ENCODE results near the gene SMARCE1.
A peak's percentile ranks its signal among the peaks of the same experiment; 100 is the strongest.

SMARCE1 gene

DNA sequence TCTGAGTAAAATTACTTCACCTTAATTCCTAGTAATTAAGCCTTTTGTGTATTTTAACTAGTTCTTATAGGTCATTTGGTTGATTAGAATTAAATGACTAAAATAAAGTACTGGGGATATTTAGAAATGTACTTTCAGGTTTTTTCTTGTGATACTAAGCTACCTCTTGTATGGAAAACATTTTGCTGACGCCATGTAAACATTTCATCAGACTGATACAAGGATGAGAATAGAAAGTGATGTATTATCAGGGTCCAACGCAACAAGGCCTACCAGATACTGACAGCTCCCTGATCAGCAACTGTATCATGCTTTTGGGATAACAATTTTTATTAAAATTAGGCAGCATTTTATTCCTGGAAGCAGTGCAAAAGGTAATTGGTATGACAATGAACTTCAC is 1.7 kb downstream of the SMARCE1 start:
- DNase-seq (ENCODE audit: low read depth in 2 of 2): no peak

DNA sequence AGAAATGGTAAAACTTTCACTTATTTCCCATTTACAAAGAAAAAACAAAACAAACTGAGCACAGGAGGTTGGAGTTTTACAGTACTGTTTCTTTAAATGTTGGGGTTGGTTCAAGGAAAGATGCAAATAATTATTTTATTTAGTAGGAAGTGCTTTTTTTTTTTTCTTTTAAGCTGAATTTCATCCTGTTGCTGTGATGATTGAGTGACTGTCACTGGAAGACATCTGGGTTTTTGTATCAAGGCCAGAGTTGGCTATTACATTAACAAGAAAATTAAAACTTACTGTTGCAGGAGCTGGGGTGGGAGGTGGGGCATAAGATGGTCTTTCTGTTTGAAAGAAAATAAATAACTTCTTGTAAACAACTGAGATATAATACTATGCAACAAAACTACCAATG is 2.3 kb downstream of the SMARCE1 start:
- no peak for DNase-seq (ENCODE audit: low read depth in 2 of 2)

DNA sequence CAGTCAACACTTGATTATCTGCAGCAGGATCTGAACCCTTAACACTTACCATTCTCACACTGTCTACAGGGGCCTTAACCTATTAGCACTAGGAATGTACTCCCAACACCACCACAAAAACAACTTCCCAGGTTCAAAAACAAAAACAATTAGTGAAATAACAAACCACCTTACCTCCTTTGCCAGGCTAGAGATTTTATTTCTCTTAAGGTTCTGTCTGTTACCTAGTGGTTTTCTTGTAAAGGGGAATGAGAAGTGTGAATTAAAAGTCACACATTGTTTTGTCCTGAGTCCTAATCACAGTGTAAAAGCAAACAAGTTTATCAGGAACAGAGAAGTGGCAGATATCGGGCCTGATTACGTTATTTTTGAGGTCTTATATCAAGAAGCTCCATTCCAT is 9.7 kb downstream of the SMARCE1 start:
- DNase-seq (ENCODE audit: low read depth in 2 of 2): no peak

GRCh38 chr17:40633871-40634270 is 13.7 kb downstream of the SMARCE1 start:
- DNase-seq (ENCODE audit: low read depth in 2 of 2): no peak

- DNase-seq (ENCODE audit: low read depth in 2 of 2): no peak
Observed at GRCh38 chr17:40632216-40632615, 15.4 kb downstream of the SMARCE1 start.

- DNase-seq (ENCODE audit: low read depth in 2 of 2): no peak
Observed at GRCh38 chr17:40629842-40630241, 17.8 kb downstream of the SMARCE1 start.

DNA sequence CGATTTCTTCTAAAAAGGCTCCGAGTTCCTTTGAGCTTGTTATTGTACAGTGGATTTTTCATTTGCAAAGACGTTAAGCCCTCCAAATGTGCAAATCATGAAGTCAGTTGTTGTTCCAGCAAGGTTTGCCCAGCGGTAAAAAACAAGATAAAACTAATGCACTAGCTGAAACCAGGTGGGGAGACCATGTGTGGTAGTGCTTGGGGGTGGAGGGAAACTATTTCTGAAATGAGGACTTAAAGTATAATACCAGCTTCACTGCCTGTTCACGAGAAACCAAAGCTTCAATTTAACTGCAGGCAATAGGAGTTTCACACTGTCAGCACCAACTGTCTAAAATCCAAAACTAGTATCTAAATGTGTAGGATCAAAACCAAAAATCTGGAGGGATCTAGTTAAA is 22.3 kb downstream of the SMARCE1 start:
- no peak for DNase-seq (ENCODE audit: low read depth in 2 of 2)

DNA sequence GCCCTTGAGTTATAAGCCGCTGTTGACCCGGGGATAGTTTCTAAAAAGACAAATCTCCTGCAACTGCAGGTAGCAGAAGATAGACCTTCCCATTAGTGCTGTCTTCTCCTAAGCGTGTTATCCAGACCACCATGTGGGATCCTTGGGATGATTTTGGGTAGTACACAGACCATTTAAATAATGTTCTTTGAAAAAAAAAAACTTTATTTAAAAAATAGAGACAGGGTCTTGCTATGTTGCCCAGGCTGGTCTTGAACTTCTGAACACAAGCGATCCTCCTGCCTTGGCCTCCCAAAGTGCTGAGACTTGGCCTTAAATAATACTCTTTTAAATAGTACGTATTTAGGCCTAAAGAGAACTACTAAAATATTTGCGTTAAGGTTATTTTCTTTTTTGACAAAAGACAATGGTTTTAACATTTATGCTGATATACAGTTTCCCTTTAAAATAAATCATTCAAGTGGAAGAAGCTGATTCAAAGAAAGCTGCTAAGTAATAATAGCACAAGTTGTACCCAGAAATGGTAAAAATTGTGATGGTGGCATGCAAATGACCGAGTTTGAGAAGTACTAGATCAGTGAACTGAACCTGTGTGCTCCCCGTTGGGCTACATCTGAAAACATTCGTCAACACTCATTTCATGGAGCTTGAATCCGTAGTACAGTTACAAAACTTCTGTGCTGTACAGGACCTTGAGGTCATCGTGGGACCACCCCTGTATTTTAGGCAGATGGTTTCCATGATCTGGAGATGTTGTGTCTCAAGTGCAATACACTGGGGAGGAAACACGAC is 24.0 kb downstream of the SMARCE1 start:
- no peak for DNase-seq (ENCODE audit: low read depth in 2 of 2)

DNA sequence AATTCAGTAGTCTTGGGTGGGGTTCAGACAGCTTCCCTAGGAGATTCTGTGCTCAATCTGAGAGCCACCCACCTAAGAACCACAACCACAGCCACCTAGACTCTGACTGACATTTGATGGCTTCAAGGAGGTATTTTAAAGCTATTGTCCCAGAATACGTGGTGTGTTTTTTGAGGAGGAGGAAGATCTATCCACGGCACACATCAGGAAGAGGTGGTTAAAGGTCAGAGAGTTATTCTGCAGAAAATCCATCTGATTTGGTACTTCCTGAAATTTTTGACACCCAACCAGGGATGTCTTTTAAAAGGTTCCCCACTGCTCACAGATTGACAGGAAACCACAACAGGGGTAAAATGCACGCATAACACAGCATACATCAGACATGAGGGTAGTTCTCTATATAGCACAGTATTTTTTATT is 25.1 kb downstream of the SMARCE1 start:
- DNase-seq (ENCODE audit: low read depth in 2 of 2): no peak

DNA sequence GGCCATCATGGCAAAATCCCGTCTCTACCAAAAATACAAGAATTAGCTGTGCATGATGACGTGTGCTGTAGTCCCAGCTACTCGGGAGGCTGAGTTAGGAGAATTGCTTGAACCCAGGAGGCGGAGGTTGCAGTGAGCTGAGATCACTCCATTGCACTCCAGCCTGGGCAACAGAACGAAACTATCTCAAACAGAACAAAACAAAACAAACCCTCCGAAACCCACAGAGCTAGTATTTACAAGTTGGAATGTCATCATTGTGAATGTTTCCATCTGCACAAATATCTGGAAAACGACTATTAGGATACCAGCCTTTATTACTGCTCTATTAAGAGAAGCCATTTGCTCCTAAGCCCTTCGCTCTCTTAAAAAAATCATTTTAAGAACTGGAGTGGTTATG is 26.0 kb downstream of the SMARCE1 start:
- no peak for DNase-seq (ENCODE audit: low read depth in 2 of 2)

DNA sequence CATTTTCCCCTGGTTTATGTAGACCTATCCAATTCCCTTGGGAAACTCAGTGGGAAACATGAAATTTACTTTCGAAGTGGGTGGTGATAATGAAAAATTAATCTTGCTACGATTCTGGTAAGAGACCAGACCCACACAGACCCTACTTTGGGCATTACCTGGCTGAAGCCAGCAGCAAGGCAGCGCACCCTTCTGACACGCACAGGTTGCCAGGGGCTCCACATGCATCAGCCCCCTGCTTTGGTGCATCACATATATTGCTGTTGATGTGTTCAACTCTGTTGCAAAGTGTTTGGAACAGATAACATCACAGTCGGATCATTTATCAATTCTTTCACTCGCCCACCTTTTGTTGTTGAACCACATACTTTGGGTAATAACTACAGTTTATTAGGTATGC is 26.6 kb downstream of the SMARCE1 start:
- DNase-seq (ENCODE audit: low read depth in 2 of 2): no peak

DNA sequence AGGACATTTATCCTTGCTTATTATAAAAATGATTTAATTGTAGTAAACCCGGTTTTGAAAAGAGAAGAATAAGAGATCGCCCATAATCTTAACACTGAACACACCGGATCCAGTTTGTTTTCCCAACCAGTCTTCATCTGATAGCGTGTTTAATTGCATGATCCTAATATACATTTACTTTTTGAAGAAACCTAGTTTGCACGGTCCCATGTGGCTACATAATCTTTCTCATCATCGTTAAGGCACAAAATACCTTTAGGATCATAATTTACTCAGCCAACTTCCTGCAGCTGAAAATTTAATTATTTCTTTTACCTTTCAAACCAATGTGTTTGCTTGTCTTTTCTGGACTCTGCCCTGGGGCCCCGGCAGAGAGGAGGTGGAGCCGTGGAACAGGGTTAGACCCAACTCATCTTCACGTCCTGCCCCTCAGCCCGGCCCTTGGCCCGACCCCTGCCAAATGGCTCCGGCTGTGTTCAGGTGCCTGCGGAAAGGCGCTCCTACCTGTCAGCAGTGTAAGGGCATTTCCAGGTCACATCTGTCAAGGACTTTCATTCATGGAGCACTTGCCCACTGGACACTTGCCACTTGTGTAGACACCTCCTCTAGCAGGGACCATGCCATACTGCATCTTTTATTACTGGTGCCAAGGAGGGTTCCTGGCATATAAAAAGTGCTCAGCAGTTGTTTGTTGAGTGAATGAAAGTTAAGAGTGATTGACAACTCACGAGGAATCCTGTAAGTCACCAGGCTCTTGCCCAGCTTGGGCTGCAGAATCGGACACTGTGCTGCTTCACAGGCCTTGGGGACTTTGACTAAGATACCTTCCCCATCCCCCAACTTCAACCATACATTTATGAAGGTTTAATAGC is 28.6 kb downstream of the SMARCE1 start:
- DNase-seq (ENCODE audit: low read depth in 2 of 2): no peak

- DNase-seq (ENCODE audit: low read depth in 2 of 2): no peak
Observed at GRCh38 chr17:40617678-40618240, 29.9 kb downstream of the SMARCE1 start.

DNA sequence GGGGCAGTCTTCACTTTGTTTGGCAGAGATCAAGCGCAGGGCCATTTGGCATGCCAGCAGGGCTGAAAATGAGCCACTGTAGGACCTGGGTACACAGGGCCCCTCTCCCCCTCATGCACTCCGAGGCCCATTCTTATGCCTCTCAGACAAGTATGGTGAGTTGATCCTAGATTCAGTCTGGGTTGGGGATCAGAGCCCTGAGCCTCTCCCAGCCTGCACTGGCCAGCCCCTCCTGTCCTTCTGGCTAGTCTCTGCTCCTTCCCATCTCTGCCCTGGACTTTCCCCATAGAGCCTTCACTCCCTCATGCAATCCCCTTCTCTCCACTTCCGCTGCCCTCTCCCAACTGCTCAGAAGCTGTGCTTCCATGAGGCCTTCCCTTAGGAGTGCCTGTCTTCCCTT is 31.0 kb downstream of the SMARCE1 start:
- no peak for DNase-seq (ENCODE audit: low read depth in 2 of 2)

DNA sequence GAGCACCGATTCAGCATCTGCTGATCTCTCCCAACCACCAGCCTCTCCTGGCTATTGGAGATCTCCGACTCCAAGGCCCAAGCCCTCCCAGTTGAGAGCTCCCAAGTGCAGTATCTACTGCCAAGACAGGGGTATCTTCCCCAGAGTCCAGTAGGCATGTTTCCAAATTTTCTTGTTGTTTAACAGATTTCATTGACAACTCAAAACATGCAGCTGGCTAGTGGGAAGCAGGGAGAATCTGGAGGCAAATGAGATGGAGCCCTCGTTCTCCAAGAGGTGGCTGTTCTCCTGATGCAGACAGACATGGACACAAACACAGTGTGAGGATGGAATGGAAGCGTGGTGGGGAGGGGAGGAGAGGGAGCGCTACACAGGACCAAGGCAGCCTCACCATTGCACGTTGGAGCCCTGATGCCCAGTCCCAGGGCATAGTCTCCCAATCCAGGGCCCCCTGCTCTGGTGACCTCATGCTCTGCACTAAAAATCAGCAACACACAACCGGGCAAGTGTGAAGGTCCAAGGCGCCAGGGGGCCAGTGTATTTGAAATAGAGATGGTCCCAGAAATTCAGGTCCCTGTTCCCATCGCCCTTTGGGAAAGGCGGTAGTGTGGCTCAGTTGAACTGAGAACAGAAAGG is 31.7 kb downstream of the SMARCE1 start:
- no peak for DNase-seq (ENCODE audit: low read depth in 2 of 2)

DNA sequence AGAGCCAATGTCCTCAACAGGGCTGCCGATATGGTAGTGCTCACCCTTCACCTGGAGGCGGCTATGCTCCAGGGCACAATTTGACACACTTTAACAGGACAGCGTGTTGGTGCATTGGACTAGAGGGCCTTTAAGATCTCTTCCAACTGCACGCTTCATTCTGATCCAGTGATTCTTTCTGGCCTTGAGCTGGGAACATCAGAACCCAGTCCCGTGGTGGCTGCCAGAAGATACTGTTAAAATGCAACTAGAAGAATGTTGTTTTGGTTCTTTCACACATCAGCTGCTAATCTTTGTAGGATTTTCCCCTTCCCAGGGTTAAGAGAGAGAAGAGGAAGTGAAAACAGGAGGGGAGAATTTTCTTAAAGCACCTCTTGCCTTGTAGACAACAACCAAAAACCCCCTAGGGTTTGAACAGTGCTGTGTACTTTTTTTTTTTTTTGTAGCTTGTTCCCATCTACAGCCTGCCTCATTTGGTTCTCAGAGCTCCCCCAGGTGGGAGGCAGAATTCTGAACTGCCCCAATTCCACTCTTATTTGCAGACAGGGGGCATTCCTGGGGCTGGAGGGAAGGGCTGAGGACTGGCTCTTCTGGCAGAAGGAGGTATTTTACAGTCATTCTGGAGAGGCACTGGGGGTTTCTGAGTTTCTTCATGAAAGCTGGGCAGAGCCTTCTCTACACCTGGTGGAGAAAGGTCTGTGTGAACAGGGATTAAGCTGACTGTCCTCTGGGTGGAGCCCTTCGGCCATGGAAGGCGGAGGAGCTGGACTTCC is 32.4 kb downstream of the SMARCE1 start:
- DNase-seq (ENCODE audit: low read depth in 2 of 2): no peak

- no peak for DNase-seq (ENCODE audit: low read depth in 2 of 2)
Observed at GRCh38 chr17:40614431-40615067, 33.1 kb downstream of the SMARCE1 start.

- DNase-seq (ENCODE audit: low read depth in 2 of 2): no peak
Observed at GRCh38 chr17:40613467-40614154, 34.0 kb downstream of the SMARCE1 start.

DNA sequence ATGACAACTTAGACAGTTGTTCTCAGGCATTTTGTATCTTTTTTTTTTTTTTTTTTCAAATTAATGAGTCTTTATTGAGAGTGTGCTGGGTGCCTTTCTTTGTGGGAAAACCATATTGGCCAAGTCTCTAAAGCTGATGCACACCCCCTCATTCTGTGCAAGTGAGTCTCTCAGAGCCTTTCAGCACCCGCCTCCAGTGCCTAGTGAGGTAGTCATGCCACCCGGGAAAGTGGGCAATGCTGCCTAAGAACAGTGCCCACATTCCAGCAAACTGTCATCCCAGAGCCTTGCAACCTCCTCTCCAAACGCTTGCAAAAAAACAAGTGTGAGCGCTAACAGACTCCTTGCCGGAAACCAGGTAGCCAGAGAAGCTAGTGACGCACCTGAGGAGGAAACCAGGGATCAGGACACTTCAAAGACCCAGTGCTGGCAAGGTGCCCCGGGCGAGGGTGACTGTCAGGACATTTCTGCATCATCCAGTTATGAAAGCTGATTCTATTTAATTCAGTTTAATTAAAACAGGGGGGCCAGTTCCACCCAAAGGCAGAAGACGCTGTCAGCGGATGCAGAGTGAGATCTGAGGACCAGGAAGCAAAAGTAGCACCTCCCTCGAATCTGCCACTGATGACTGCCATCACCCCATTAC is 34.9 kb downstream of the SMARCE1 start:
- DNase-seq (ENCODE audit: low read depth in 2 of 2): peak in 1 of 2 experiments; percentile 53
